GM18868 (cell line): Measurements from ENCODE around the gene USP21.

Source experiments
- ATAC-seq: cut with Tn5 transposase; IDR thresholded peaks from one replicate; pipeline ENCODE4 v1.9.1; 2021; ENCODE audit warnings: mild to moderate bottlenecking, moderate library complexity; ENCODE audit not compliant: unreplicated experiment

The USP21 gene

GRCh38 chr1:161133220-161133740, 26.0 kb upstream of the USP21 start:
- ATAC-seq = no peak

- no peak for ATAC-seq
These were observed 21.4 kb upstream of the USP21 start for GRCh38 chr1:161137881-161138280.

- no peak for ATAC-seq
These were observed 20.9 kb upstream of the USP21 start for GRCh38 chr1:161138431-161138830.

GRCh38 chr1:161139766-161140165, 19.5 kb upstream of the USP21 start:
- ATAC-seq = no peak

- no peak for ATAC-seq
These were observed 18.4 kb upstream of the USP21 start for GRCh38 chr1:161140755-161141400.

- no peak for ATAC-seq
These were observed 13.5 kb upstream of the USP21 start for GRCh38 chr1:161145832-161146231.

GRCh38 chr1:161153176-161153575, 6.1 kb upstream of the USP21 start:
- peak; percentile 8 for ATAC-seq

- peak; percentile 93 for ATAC-seq
These were observed 5.5 kb upstream of the USP21 start, which contains the start of gene UFC1 for GRCh38 chr1:161153682-161154337. UFC1 (plus strand) TSS chr1:161153978; CDS start chr1:161153998, 20 bp downstream.

- no peak for ATAC-seq
These were observed 1.4 kb upstream of the USP21 start for GRCh38 chr1:161157867-161158266.

- no peak for ATAC-seq
These were observed 837 bp upstream of the USP21 start for GRCh38 chr1:161158316-161159010.

- ATAC-seq = no peak
These were observed 578 bp downstream of the USP21 start for GRCh38 chr1:161159913-161160243.

GRCh38 chr1:161160671-161161145, 1.4 kb downstream of the USP21 start:
- ATAC-seq = no peak

- no peak for ATAC-seq
These were observed 2.4 kb downstream of the USP21 start for GRCh38 chr1:161161652-161162051.

GRCh38 chr1:161162052-161162451, 2.8 kb downstream of the USP21 start:
- no peak for ATAC-seq

- ATAC-seq = no peak
These were observed 3.5 kb downstream of the USP21 start for GRCh38 chr1:161162806-161163205.

- no peak for ATAC-seq
These were observed 4.5 kb downstream of the USP21 start for GRCh38 chr1:161163793-161164192.

GRCh38 chr1:161164901-161165610, 5.8 kb downstream of the USP21 start:
- ATAC-seq = no peak

GRCh38 chr1:161165742-161166668, 6.7 kb downstream of the USP21 start, which contains the start of gene PPOX:
PPOX (plus strand) TSS chr1:161166426; CDS start chr1:161166848, 422 bp downstream.
- ATAC-seq = peak; percentile 95

GRCh38 chr1:161166669-161167548, 7.6 kb downstream of the USP21 start:
- no peak for ATAC-seq
